D721Med (cell line): ENCODE data around the gene RSPH4A.

Experiments
- DNase-seq: peaks from one replicate; pipeline ENCODE4 v3.0.0; 2011; ENCODE audit warnings: low spot score; ENCODE audit not compliant: insufficient read length
- FAIRE-seq: peaks from 2 replicates; lab custom pipeline; 2011; peaks lifted over from hg19 to GRCh38; lab: Jason Lieb, UNC
- CTCF ChIP-seq: IDR thresholded peaks from 2 replicates; pipeline ENCODE4 v1.5.1; 2012; ENCODE audit warnings: mild to moderate bottlenecking, control low read depth; ENCODE audit not compliant: insufficient read depth; ENCODE audit errors: missing control alignments

The RSPH4A gene

GRCh38 chr6:116672306-116672705 lies 56.0 kb downstream of the RSPH4A start:
- no peak for TF ChIP-seq CTCF
- DNase-seq (no peak), FAIRE-seq (no peak)

- FAIRE-seq (no peak), DNase-seq (no peak)
- no peak for TF ChIP-seq CTCF
These were observed 59.7 kb downstream of the RSPH4A start for GRCh38 chr6:116676021-116676420.

GRCh38 chr6:116680880-116681672 lies 64.8 kb downstream of the RSPH4A start, which contains the start of gene KPNA5:
Gene KPNA5 (plus strand): TSS chr6:116681211. CDS start chr6:116681335, 124 bp downstream.
- FAIRE-seq (no peak), DNase-seq (peak; percentile 73)
- TF ChIP-seq CTCF: no peak

- FAIRE-seq (no peak), DNase-seq (no peak)
- no peak for TF ChIP-seq CTCF
These were observed 66.0 kb downstream of the RSPH4A start for GRCh38 chr6:116682334-116682712.
